GM19240 (cell line): Measurements from ENCODE around the gene ZNF892.
"Not testable (repeated sequence)": the region's sequence is repeated elsewhere in the genome, so short reads cannot be mapped to it uniquely, and the experiment has no call there.

Experiments used
- DNase-seq: peaks from one replicate; pipeline ENCODE4 v3.0.0; 2011; ENCODE audit warnings: low spot score; ENCODE audit not compliant: insufficient read length

The ZNF892 gene

DNA sequence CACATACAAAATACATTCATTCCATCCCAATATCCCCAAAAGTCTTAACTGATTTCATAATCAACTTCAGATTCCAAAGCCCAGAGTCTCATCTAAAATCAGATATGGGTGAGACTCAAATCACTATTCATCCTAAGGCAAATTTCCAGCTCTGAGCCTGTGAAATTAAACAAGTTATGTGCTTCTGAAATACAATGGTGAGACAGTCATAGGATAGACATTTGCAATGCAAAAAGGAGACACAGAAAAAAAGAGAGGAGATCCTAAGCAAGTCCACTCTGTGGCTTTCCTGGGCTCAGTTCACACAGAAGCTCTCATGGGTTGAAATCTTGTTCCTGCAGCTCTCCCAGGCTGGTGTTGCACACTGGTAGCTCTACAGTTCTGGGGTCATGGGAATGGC, 18.3 kb downstream of the ZNF892 start:
- no peak for DNase-seq

DNA sequence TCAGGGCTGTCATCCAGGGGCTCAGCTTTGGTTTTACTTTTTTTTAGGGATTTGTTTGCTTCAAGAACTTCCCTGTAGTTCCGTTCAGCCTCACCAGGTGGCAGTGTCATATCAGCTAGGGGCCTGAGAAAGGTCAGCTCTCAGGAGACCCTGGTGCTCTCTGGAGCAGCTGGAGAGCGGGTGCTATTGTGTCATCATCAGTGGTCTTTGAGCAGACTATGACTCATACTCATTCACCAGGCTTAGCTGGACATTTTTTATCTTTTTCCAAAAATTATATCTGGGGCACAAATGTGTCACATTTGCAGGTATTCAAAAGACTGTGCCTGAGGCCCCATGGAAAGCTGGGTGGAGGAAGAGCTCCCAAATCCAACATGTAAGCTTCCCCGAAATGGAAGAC, 24.4 kb downstream of the ZNF892 start:
- DNase-seq, result peak; percentile 6

DNA sequence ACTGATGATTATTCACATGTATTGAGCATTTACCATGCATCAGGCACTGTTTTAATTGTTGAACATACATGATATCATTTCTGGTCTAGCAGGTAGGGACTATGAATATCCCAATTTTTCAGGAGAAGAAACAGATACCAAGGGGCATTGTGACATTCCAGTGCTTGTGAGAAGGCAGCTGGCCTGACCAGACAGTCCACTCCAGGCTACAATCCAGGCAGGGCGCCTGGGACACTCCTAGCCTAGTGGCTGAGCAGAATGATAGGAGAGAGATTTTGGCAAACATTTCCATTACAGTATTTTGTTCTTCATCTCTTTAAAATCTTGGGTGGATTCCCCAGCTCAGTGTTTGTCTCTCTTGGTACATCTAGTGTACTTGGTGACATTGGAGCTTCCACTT, 24.9 kb downstream of the ZNF892 start:
- DNase-seq, result no peak

DNA sequence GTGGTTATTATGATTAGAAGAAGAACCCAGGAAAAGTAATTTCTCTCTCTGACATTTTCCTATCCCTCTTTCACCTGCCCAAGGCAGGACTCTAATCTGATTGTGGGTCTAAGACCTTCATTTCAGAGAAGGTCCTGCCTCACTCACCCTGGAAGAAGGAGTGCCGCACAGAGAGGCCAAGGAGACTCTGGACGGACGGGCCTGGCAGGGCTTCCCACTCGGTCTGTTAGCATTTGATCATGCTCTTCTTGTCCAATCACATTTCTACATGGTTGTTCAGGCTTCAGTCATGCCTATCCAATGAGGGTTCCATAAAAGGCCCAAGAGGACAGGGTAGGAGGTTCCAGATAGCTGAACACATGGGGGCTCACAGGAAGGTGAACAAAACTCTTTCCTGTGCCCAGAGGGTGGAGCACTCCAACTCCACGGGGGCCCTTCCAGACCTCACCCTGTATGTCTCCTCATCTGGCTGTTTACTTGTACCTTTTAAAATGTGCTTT, 27.0 kb downstream of the ZNF892 start:
- DNase-seq, result no peak

DNA sequence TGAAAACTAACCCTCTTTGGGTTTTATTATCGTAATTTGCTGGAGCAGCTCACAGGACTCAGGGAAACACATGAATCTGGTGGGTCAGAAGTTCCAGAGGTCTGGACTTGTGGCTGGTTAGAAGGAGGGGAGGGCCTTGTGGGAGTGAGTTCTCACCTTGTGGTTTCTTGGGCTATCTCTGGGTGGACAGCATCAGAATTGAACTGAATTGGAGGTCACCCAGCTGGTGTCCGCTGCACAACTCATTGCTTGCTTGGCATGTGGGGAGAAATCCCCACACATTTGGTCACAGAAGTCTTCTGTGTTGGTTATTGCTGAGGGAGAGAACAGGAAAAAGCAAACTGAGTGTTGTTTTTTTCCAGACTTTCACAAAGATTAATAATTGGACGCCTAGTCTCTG, 27.5 kb downstream of the ZNF892 start:
- no peak for DNase-seq

DNA sequence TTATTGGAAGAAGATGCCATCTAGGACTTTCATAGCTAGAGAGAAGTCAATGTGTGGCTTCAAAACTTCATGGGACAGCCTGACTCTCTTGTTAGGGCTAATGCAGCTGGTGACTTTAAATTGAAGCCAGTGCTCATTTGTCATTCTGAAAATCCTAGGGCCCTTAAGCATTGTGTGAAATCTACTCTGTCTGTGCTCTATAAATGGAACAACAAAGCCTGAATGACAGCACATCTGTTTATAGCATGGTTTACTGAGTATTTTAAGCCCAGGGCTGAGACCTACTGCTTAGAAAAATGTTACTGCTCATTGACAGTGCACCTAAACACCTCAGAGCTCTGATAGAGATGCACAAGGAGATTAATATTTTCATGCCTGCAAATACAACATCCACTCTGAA, 30.8 kb downstream of the ZNF892 start:
- no peak for DNase-seq

DNA sequence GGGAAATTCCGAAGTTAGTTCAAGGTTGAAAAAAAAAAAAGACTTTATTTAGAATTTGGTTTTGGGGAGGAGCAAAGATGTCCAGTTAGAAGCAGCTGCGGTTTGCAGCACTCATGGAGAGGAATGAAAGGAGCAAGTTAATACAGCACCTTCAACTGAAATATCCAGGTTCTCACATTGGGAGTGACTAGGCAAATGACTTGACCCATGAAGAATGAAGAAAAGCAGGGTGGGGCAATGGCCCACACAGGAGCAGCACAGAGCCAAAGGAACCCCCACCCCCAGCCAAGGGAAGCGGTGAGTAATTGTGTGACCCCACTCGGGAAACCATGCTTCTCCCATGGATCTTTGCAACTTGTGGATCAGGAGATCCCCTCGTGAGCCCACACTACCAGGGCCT, 32.8 kb downstream of the ZNF892 start:
- no peak for DNase-seq

DNA sequence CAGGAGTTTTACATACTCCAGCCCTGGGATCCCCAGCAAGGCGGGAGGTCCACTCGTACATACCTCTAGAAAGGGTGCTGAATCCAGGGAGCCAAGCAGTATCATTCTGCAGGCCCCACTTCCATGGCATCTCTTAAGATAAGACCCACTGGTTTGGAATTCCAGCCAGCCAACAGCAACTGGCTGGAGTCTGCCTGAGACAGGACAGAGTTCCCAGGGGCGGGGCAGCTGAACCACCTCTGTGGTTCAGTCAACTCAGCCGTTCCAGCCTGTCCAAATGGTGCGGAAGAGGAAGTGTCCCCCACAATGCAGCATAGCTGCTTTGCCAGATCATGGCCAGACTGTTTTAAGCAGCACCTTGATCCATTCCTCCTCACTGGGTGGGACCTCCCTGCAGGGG, 33.2 kb downstream of the ZNF892 start:
- DNase-seq, result no peak

DNA sequence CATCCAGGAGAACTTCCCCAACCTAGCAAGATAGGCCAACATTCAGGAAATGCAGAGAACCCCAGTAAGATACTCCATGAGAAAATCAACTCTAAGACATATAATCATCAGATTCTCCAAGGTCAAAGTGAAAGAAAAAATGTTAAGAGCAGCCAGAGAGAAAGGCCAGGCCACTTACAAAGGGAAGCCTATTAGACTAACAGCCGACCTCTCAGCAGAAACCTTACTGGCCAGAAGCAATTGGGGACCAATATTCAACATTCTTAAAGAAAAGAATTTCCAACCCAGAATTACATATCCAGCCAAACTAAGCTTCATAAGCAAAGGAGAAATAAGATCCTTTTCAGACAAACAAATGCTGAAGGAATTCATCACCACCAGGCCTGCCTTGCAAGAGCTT, 34.8 kb downstream of the ZNF892 start:
- DNase-seq, result not testable (repeated sequence)
